Lung (tissue), 12 donors: Measurements from ENCODE around the gene RMI1. TPM values are rescaled to one million over a fixed set of nuclear protein-coding genes. Genes with fewer than 3 reads are reported as not detected.
"Not testable (repeated sequence)": the region's sequence is repeated elsewhere in the genome, so short reads cannot be mapped to it uniquely, and the experiment has no call there.

ENCODE experiments used
- ATAC-seq: fragments of 200-7000 bp; cut with Tn5 transposase; one replicate; pipeline ENCODE4 v1.9.1; 2020; ENCODE audit warnings: moderate number of reproducible peaks; ENCODE audit not compliant: insufficient read depth, low FRiP score
- DNase-seq, 3 donors: peaks; one replicate each; pipeline ENCODE4 v3.0.0-alpha.2; 2013 to 2017
- H3K27ac ChIP-seq, 2 donors: one replicate each; pipeline ENCODE4 v1.5.1; 2013; ENCODE audit warnings: mild to moderate bottlenecking in 2 of 2, moderate library complexity in 2 of 2, control low read depth in 1 of 2, inconsistent platforms in 1 of 2, low read depth in 1 of 2, low read length in 1 of 2
- H3K27me3 ChIP-seq, 3 donors: one replicate each; pipeline ENCODE4 v1.5.1; 2013; ENCODE audit warnings: low read length in 2 of 3; ENCODE audit not compliant: control insufficient read depth in 3 of 3, insufficient read depth in 3 of 3
- H3K36me3 ChIP-seq, 4 donors: one replicate each; pipeline ENCODE4 v1.5.1; 2013; ENCODE audit warnings: low read length in 4 of 4, mild to moderate bottlenecking in 1 of 4, moderate library complexity in 1 of 4; ENCODE audit not compliant: control insufficient read depth in 4 of 4, insufficient read depth in 4 of 4
- H3K4me1 ChIP-seq, 5 donors: one replicate each; pipeline ENCODE4 v1.5.1; 2013; ENCODE audit warnings: low read length in 5 of 5, mild to moderate bottlenecking in 2 of 5, moderate library complexity in 1 of 5; ENCODE audit not compliant: control insufficient read depth in 5 of 5, insufficient read depth in 5 of 5
- H3K4me3 ChIP-seq: one replicate; pipeline ENCODE4 v1.5.1; 2013; ENCODE audit warnings: mild to moderate bottlenecking, control low read depth, moderate library complexity
- H3K9ac ChIP-seq, 2 donors: one replicate each; pipeline ENCODE4 v1.5.1; 2013; ENCODE audit warnings: low read length in 2 of 2, control low read depth in 1 of 2; ENCODE audit not compliant: insufficient read depth in 1 of 2
- H3K9me3 ChIP-seq, 4 donors: one replicate each; pipeline ENCODE4 v1.5.1; 2013; ENCODE audit warnings: low read length in 3 of 4, mild to moderate bottlenecking in 1 of 4, moderate library complexity in 1 of 4; ENCODE audit not compliant: control insufficient read depth in 4 of 4, insufficient read depth in 3 of 4
- WGBS, 2 donors: extraction: QIAGEN DNeasy Blood & Tissue Kit; methylation state at CpG; one replicate each; pipeline ENCODE4 v1.1.7; 2013; 5-methylcytosine and 5-hydroxymethylcytosine counted together
- polyA plus RNA-seq, 2 donors: library from polyadenylated mRNA; stranded (reverse); fragments of 200-250 nt; gene quantifications; one replicate each; pipeline ENCODE4 v1.2.1, GENCODE V29; 2013
- total RNA-seq, 2 donors: library from RNA; depleted of rRNA in 1 of 2; stranded (reverse); fragments of >200 nt in 1 of 2; gene quantifications; one replicate each; pipeline ENCODE4 v1.2.1, GENCODE V29; 2014 to 2021
- TF ChIP-seq, protein P1 (sequence below): IDR thresholded peaks from 2 replicates; pipeline ENCODE4 v1.5.1; 2012; ENCODE audit warnings: mild to moderate bottlenecking; ENCODE audit errors: control extremely low read depth, extremely low read depth
- donor health status: control.
- donor health status: control.
- donor health status: Bipolar disorder and iron deficiency.
- donor health status: healthy.
- donor health status: DM: yes; HTN: yes; CAD: no.

Gene RMI1
- total and polyA plus RNA-seq, 4 donors: 2.5 to 10.0 (median 5.4) TPM

DNA sequence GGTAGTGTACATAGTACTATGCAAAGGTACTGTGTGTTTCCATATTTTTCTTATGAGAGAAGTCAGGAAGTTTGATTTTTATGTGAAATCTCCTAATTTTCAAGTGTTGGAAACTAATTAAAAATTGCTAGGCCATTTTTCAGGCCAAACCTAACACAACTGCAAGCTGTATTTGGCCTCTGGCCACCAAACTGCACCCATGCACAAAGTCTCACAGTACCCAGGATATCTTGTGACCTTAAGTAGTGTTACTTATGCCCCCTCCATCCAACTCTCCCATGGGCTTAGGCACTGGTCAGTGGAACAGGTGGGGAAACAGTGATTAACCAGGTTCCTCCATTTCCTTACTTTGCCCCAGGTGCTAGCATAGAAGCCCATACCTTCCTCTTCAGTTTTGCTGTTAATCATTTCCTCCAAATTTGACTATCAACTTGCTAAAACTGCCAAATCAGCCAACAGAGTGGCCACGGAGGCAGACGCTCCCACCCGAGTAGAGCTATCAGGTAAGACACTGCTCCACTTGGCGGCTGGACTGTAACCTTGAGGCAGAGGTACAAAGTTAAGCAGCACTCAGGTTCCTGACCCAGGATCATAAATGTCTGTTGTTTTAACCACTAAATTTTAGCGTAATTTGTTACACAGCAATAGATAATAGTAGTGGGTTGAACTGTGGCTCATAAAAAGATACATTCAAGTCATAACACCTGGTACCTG, 39.9 kb upstream of the RMI1 start:
- H3K9me3 ChIP-seq: no peaks in the 10 kb centered on the region
- no peak overlapping the region for H3K27ac ChIP-seq
- no peak overlapping the region for H3K4me3 ChIP-seq
- no peak overlapping the region for H3K9ac ChIP-seq
- WGBS, 2 donors: 91% methylated on average over 5 of the region's 5 CpGs
- TF ChIP-seq, protein P1, sequence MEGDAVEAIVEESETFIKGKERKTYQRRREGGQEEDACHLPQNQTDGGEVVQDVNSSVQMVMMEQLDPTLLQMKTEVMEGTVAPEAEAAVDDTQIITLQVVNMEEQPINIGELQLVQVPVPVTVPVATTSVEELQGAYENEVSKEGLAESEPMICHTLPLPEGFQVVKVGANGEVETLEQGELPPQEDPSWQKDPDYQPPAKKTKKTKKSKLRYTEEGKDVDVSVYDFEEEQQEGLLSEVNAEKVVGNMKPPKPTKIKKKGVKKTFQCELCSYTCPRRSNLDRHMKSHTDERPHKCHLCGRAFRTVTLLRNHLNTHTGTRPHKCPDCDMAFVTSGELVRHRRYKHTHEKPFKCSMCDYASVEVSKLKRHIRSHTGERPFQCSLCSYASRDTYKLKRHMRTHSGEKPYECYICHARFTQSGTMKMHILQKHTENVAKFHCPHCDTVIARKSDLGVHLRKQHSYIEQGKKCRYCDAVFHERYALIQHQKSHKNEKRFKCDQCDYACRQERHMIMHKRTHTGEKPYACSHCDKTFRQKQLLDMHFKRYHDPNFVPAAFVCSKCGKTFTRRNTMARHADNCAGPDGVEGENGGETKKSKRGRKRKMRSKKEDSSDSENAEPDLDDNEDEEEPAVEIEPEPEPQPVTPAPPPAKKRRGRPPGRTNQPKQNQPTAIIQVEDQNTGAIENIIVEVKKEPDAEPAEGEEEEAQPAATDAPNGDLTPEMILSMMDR: no peak
- H3K36me3 ChIP-seq: peaks cover 11 to 21% (median 13%) of the 10 kb centered on the region in 4 donors
- ATAC-seq (no peak), DNase-seq (no peak)
- H3K4me1 ChIP-seq: no peaks in the 10 kb centered on the region
- no peaks in the 10 kb centered on the region for H3K27me3 ChIP-seq

- WGBS, 2 donors: 97% methylated on average over 36 to 39 of the region's 39 CpGs
- not testable (repeated sequence) for H3K9me3 ChIP-seq, H3K9ac ChIP-seq, ATAC-seq, H3K27ac ChIP-seq, DNase-seq, H3K27me3 ChIP-seq, H3K36me3 ChIP-seq, H3K4me3 ChIP-seq, H3K4me1 ChIP-seq
These were observed 32.5 kb upstream of the RMI1 start for GRCh38 chr9:83948096-83948495.

GRCh38 chr9:83956086-83956435, 24.5 kb upstream of the RMI1 start:
- peaks cover 0 to 15% (median 7%) of the 10 kb centered on the region in 5 donors for H3K4me1 ChIP-seq
- ATAC-seq (peak; percentile 20), DNase-seq (peak in 2 of 3 donors; percentile 30 to 41)
- H3K27ac ChIP-seq: peak overlapping the region; percentile 83 to 96
- WGBS, 2 donors: 6 to 9% methylated on average over 23 of the region's 23 CpGs
- H3K4me3 ChIP-seq: peak overlapping the region; percentile 64
- no peaks in the 10 kb centered on the region for H3K9me3 ChIP-seq
- peak overlapping the region; percentile 70 to 87 for H3K9ac ChIP-seq
- TF ChIP-seq, protein P1: no peak
- no peaks in the 10 kb centered on the region for H3K27me3 ChIP-seq
- H3K36me3 ChIP-seq: peaks cover 0 to 11% (median 2%) of the 10 kb centered on the region in 4 donors

GRCh38 chr9:83956436-83957247, 24.0 kb upstream of the RMI1 start:
- peak overlapping the region; percentile 83 to 96 for H3K27ac ChIP-seq
- TF ChIP-seq, protein P1: no peak
- DNase-seq (peak; percentile 83 to 88 (median 84)), ATAC-seq (peak; percentile 93)
- H3K36me3 ChIP-seq: peaks cover 0 to 8% (median 2%) of the 10 kb centered on the region in 4 donors
- H3K9me3 ChIP-seq: no peaks in the 10 kb centered on the region
- no peaks in the 10 kb centered on the region for H3K27me3 ChIP-seq
- peak overlapping the region; percentile 70 to 87 for H3K9ac ChIP-seq
- peak overlapping the region; percentile 64 for H3K4me3 ChIP-seq
- peaks cover 0 to 15% (median 7%) of the 10 kb centered on the region in 5 donors for H3K4me1 ChIP-seq
- WGBS, 2 donors: 3 to 4% methylated on average over 57 of the region's 57 CpGs
